DLD1 (cell line): ENCODE measurements around the gene PLD1.
"Not testable (repeated sequence)": the region's sequence is repeated elsewhere in the genome, so short reads cannot be mapped to it uniquely, and the experiment has no call there.

Experiments used
- in situ Hi-C: cut with HindIII; loops from 2 replicates; pipeline ENCODE4 v1.10.0; 2017; ENCODE audit warnings: low sequenced_read_pairs

PLD1 gene

DNA sequence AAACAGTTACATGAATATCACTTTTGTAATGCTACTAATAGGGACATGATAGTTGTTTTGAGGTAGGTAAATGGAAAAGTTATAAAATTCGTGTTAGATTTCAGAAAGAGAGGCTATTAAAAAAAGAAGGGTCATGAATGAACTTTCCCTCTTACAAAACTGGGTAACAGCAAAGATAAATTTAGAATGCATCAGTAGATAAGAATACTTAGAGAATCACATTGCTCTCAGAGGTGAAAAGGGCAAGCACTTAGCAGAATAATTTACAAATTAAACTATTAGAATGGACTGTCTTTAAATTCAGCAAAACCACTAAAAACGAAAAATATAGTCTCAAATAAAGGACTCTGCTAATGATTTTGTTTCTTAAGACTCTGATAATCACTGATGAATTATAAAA is 167.2 kb downstream of the PLD1 start:
- in situ Hi-C loops: no loop called here

DNA sequence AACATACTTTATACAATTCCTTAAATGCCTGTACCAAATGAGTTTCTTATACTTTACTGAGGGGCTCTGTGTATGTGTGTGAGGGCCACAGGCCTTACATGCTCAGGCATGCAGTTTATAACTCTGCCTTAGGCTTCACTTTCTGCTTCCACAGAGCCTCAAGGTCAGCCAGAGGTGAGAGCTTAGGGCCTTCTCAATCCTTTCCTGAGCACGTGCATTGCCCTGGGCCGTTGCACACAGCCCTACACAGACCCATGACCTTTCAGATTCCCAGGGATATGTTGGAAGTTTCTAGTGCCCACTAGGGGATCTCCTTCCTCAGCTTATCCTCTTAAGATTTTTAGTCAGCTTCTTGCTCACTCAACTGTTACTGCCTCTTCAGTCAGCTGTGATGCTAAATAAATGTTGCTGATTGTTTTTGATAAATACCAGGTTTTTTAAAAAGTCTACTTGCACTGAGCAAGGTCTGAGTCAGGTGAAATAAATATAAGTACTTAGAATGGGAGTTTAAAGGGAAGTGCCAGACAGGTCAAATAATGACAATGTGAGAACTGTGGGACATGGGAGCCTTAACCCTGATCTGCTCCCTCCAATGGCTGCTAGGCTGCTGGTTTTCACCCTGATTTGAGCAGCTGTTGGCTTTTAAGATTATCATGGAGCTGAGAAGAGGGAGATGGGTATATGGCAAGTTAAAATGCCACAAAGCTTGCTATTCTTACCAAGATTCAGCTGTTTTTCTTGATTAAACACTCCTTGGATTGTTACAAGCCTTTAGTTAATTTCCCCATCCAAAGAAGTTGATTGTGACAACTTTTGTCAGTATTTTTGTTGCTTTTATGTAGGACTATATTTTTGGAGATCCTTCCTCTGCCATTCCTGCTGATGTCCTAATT is 169.5 kb downstream of the PLD1 start:
- in situ Hi-C loops: no loop called here

DNA sequence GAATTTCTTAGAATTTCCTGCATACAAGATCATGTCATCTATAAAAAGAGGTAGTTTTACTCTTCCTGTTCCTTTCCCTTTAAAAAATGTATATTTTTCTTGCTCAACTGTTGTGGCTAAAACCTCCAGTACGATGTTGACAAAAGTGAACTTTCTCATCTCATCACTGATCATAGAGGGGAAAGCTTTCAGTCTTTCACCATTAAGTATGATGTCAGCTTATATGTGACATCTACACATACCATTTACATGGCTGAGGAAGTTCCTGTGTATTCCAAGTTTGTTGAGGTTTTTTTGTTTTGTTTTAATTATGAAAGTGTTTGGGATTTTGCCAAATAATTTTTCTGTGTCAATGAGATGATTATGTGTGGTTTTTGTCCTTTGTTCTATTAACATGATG is 173.6 kb downstream of the PLD1 start:
- in situ Hi-C loops: no loop called here

DNA sequence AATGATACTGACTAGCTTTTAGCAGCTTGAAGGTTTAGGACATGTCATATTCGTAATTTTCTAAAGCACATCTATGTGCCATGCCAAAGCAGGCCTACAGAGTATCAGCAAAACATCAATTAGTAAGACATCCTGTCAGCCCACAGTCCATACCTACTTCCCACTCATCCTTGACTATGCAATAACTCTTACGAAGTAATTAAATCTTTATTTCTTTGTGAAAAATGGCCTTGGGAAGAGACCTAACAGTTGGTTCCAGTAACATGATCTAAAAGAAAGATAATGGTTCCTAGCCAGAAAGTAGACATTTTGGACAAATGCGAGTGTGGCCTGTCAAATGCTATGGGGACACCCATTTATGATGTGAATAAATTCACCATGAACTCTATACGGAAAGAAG is 177.5 kb downstream of the PLD1 start:
- in situ Hi-C loops: no loop called here

DNA sequence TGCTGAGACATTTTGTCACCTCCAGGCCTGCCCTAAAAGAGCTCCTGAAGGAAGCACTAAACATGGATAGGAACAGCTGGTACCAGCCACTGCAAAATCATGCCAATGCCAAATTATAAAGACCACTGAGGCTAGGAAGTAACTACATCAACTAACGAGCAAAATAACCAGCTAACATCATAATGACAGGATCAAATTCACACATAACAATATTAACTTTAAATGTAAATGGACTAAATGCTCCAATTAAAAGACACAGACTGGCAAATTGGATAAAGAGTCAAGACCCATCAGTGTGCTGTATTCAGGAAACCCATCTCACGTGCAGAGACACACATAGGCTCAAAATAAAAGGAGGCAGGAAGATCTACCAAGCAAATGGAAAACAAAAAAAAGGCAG is 183.5 kb downstream of the PLD1 start:
- in situ Hi-C loops: not testable (repeated sequence)

DNA sequence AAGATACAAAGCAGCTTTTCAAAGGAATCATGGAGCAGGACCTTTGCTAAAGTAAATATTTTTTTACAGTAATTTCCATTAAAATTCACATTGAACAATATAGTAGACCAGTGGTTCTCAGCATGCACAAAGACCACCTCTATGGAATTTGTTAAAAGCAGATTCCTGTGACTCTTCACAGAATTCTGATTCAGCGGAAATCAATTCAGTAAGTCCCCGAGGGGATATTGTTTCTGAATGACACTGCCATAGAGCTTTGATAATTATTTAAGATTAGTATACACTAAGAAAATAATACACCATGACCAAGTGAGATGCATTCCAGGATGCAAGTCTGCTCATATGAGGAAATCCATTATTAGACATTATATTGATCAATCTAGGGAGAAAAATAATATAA is 188.2 kb downstream of the PLD1 start:
- in situ Hi-C loops: no loop called here

DNA sequence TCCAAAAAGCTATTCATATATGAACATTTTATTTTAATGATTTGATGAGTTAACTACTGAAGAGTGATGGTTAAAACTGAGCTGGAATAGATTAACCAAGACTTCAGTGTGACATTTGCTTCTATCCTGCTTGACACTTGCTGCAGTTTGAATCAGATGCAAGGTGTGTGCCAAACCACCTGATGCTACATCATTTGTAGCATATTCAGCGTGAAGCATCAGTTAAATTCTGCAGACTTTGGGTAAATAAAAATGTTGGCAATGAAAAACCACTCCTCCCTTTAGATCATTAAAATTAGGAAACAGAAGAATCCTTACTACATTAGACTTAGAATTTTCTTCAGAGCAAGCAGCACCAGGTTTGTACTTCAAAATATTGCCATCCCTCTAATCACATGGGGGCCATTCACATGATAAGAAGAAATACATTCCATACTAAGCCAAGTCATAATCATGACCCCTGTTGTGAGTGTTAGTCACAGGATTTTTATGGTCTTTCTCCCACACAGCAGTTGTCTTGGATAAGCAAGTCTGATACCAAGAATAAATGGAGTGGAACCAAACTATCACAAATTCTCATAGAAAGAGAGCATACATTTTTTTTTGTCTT is 189.4 kb downstream of the PLD1 start:
- in situ Hi-C loops: no loop called here

DNA sequence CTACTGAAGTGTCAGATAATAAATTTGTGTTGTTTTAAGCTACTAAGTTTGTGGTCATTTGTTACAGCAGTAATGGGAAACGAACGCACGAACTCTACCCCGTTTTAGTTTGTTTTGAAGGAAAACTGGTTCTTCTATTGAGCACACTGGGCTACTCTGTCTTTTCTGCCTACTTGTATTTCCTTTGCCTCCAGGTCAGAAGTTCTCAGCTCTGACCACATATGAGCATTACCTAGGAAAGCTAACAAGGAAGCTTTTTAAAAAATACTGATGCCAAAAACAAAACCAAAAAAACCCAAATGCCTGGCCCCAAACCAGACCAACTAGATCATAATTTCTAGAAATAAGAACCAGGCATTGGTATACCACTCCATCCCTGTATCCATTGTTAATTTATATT is 193.5 kb downstream of the PLD1 start:
- in situ Hi-C loops: no loop called here

DNA sequence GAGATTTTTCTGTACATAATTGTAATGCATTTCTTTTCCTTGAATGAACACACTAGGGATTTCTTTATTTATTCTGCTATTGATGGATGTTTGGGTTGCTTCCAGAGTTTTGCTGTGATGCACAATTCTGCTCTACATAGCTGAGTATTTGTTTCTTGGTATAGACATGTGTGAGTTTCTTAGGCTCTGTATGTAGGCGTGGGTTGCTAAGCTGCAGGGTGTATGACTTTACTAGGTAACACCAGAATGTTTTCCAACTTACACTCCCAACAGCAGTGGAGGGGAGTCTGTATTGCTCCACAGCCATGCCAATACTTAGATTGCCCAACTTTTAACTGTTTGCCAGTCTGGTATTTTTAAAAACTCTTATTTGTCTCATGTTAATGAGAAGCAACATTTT is 194.6 kb downstream of the PLD1 start:
- in situ Hi-C loops: no loop called here

DNA sequence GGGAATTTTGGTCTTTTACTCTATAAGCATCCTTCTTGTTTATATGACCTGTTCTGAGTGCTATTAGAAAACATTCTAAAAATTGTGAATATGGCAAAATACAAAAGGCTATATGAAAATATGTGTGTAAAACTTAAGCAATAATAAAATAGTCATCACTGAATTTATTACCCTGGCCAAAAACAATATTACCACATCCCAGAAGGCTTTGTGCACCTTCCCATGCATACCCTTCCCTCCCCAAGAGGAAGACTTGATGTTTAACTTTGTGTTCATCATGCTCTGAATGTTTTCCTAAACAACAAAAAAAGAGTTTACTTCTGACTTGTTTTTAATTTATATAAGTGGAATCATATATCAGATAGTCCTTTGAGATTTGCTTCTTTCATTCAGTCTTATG is 195.0 kb downstream of the PLD1 start:
- in situ Hi-C loops: no loop called here

DNA sequence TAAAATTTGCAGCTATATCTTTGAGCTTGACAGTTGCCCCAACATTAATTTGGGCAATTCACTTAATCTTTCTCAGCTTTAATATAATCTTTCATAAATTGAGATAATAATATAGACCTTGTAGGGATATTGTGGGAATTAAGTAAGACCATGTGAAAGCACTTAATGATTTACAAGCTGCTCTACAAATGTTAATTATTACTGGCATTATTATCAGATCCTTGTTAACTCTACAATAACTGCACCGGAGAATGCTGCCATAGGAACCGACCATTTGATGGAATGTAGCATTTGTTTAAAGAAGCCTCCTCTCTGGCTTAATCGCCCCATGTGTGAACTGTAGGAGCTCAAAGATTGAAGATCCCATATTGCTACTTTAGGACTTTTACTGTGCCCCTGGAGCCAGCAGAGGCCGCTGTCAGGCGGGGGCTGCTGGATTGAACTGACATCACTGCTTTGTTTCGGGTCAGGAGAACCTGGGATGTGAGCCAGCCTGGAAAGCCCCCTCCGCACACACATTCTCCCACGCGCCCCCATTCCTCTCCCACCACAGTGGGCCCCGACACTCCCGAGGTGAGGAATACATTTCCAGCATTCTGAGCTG is 195.9 kb downstream of the PLD1 start:
- in situ Hi-C loops: no loop called here

DNA sequence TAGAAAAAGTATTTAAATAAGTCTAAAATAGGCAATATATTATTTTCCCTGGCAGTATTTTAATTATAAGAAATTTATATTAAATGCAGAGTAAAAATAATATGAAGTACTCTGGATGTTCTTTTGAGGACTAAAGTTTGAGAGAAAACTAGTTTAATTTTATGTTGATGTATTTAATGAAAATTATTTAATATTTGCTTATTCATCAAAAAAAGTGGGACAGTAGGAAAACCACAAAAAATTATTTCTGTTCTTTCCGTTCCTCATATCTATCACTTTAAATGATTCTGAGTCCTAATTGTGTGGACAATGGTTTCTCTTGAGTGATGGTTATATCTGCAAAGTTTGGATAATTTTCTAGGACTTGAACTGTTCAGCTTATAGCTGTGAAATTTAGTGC is 202.8 kb downstream of the PLD1 start:
- in situ Hi-C loops: no loop called here

DNA sequence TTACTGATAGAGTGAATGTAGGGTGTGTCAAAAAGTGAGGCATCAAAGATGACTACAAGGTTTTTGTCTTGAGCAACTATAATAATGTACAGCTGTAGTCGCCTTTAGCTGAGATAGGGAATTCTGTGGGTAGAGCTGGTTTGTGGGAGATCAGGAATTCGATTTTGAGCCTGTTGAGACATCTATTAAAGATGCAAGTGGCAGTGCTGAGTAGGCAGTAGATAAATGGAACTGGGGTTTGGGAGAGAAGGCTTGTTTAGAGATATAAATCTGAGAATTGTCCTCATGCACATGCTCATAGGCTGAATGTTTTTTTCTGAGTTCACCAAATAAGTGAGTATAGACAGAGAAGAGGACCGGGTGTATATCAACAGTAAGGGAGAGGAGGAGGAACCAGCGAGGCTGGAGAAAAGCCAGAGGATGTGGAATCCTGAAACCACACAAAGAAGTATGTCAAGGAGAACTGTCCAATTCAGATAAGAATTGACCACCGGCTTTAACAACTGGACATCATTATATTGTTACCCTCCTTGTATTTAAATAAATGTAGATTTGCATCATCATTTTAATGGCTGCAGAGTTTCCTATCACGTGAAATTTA is 204.0 kb downstream of the PLD1 start:
- in situ Hi-C loops: no loop called here

DNA sequence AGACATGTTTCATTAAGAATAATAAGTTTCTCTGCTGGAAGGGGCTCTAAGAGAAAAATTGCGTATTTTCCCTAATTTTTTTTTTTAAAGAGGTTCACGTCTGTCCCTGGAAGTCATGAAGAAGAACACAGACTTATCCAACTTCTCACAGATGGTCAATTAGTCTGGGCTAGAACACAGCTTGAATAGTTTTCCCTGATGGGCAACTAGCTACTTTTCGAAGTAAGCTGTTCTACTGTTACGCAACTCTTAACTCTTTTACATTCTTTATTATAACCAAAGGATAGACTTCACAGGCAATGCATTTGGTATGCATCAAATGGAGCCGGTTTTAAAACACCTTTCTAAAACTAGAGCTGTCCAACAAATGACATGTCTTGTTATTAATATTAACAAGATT is 205.9 kb downstream of the PLD1 start:
- in situ Hi-C loops: no loop called here

DNA sequence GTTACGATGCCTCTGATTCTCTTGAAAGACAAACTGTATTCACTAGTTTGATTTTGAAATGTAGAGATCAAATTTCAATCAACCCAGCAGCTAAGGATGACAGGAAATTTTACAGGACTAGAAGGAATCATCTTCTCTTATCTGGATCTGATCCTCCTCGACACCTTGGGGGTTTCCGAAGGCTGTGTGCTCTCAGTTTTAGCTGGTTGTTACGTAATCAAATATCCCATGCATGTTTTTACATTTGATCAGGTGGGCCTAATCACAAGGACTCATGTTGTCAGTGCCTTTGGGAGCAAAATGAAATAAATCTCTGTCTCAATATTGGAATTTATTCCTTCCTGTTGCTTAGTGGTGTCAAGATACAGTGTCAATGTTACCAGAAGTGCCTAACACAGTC is 208.2 kb downstream of the PLD1 start:
- in situ Hi-C loops: no loop called here

DNA sequence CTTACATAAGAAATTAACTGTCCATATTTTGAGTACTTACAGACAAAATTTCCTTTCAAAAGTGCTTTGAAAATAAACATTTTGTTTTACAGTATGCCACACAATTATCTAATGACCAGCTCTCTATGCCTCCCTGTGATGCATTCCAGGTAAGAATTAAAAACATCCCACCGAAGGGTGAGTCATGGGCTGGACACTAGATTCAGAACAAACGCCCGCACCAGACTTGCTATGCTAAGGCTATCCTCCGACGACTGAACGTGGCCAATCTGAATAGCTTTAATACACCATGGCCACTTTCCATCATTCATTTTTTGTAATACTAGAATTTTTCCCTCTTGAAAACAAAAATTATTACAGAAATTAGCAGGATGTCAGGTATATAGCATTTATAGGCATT is 210.3 kb downstream of the PLD1 start:
- in situ Hi-C loops: no loop called here

DNA sequence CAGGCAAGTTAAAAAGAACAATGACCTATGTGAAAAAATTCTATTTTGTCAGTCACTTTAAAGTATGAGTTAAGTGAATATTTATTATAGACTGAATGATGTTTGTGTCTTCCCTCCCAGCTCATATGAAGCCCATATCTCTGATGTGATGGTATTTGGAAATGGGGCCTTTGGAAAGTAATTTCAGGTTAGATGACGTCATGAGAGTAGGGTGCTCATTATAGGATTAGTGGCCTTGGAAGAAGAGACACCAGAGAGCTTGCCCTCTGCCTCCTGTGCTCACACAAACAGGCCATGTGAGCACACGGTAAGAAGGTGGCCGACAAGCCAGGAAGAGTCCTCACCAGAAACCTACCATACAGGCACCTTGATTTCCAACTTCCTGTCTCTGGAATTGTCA is 211.3 kb downstream of the PLD1 start:
- in situ Hi-C loops: loop anchor here (25.0 kb wide), 1 partner anchor 637 kb away; no protein-coding TSS in a partner anchor

DNA sequence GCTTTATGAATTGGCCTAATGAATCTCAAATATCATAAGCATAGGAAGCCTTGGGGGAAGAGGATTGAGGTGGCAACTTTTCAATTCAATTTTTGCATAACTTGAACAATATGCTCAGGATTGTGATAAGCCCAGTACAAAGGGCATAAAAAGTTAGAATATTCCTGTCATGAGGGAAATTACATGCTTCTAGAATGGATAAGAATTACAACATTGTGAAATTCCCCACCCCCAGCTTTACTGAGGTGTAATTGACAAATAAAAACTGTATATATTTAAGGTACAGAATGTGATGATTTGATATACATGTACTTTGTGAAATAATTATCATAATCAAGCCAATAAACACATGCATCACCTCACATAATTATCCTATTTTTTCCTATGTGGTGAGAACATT is 217.5 kb downstream of the PLD1 start:
- in situ Hi-C loops: loop anchor here (25.0 kb wide), 1 partner anchor 630 kb away; no protein-coding TSS in a partner anchor

DNA sequence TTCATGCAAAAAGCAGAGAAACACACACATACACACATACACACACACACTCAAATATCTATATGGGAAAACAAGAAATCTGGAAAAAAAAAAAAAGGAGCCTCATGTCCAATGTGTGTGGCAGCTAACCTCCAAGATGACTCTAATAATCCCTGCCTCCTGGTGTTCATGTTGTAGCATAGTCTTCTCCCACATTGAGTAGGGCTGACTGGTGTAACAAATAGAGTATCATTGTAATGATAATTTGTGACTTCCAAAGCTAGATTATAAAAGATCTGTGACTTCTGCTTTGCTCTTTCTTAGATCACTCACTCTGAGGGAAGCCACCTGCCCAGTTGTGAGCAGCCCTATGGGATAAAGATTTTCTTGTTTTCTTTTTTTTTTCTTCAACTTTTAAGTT is 219.2 kb downstream of the PLD1 start:
- in situ Hi-C loops: loop anchor here (25.0 kb wide), 1 partner anchor 629 kb away; no protein-coding TSS in a partner anchor

DNA sequence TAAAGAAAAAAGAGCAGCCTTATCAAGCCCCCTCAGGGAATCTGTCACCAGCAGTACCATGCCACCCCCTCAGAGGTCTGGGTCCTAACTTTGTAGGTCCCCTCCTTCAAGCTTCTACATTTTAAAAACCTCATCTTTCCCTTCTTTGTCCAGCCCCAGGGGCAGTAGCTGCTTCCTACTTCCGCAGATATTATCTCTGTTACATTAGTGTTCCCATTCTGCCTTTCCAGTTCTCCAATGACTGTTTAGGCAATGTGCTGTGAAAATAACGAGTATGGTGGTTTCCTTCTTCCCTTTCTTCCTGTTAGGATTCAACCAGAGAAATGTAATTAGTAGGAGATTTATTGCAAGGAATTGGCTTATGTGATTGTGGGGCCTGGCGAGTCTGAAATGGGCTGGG is 224.0 kb downstream of the PLD1 start:
- in situ Hi-C loops: loop anchor here (25.0 kb wide), 1 partner anchor 624 kb away; no protein-coding TSS in a partner anchor

DNA sequence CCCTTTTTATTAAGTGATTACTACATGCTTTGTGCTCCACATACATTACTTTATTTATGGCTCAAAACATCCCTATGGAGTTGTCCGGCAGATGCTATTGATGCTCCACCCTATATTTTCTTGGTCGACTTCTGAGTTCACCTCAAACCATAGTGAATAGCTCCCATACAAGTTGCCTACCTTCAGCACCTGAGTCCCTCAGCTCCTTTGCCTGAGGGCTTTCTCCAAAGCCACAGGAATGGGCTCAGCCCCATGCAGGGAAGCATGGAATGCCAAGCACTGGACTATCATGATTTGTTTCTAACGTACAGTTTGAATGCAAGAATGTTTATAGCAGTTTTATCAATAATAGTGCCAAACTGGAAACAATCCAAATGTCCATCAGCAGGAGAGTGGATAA is 225.2 kb downstream of the PLD1 start:
- in situ Hi-C loops: loop anchor here (25.0 kb wide), 1 partner anchor 623 kb away; no protein-coding TSS in a partner anchor
